ENCODE measurements around the gene WASHC4.
"Not testable (repeated sequence)": the region's sequence is repeated elsewhere in the genome, so short reads cannot be mapped to it uniquely, and the experiment has no call there.

WASHC4 gene

DNA sequence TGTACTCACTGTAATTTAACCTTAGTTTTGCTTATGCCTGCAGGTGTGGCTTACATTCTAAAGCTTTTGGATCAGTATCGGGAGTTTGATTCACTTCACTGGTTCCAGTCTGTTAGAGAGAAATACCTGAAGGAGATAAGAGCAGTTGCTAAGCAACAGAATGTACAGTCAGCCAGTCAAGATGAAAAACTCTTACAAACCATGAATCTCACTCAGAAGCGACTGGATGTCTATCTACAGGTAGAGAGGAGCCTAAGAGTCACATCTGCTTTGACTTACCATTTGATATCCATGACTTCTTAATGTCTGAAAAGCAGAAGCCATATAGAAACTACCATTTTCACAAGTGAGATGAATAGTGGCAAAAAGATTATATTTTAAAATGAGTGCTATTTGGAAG lies 56.5 kb downstream of the WASHC4 start:
- DNase-seq (ENCODE audit: low spot score) = no peak

DNA sequence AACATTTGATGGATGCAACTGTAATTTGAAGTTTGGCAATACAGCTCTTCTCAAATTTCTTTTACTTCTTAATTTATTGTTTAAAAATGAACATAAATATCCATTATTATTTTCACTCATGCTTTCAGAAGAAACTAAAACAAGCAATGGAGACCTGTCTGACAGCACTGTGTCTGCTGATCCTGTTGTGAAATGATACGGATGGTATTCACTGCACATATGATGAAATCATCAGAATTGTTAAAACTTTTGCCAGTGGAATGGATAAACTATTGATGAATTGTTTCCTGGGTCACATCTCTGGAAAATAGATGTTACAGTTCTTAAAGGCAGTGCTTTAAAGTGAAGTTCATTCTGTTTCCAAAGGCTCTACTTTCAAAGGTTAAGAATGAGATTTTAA lies 59.2 kb downstream of the WASHC4 start:
- peak; percentile 30 for DNase-seq (ENCODE audit: low spot score)

DNA sequence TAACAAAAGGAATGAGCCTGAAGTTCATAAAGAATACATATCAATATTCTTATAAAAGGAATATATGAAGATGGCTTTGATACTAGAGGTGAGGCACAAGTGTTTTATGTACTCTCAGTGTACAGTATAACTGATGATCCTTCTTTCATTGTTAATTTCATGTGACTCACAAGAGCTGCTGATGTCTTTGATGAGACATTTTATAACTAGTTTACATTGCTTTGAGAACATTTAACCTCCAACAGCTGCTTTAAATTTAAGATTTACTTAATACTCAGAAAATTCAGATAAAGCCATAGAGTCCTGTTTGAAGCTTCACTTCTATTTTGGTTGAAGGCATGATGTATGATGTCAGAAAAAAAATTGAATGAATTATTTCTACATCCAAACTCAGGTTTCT lies 59.8 kb downstream of the WASHC4 start:
- DNase-seq (ENCODE audit: low spot score) = no peak

DNA sequence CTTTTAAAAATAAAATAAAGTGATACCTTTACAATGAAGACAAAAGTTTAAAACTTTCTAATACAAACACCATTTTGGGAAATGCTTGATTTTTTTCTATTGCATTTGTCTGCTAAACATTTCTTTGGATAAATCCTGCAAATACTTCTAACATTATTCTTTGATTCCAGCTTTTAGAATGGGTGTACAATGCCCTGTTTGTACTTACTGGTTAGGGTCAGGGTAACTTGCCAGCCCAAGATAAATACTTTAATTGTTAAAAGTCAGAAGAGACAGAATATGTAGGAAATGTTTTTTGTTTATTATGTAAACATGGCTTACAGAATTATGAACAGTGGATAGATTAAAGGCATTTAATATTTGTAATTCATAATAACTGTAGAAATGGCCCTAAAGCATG lies 60.5 kb downstream of the WASHC4 start:
- DNase-seq (ENCODE audit: low spot score) = no peak

DNA sequence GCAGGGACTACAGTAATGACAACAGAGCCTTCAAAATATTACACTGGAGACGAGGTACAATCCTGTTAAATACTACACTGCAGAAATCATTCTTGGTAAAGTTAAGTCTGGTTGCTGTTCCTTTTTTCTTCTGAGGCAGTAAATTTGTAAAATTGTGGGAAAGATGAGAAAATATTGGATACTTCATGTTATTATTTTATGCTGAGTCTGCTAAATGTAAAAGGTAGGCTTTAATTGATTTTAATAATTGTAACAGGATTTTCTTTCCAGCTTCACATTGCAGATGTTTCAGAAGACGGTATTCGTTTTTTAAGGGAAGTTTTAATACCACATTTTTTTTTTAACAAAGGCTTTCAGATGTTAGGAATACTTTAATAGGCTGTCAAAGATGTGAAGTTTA lies 62.6 kb downstream of the WASHC4 start:
- DNase-seq (ENCODE audit: low spot score) = no peak

DNA sequence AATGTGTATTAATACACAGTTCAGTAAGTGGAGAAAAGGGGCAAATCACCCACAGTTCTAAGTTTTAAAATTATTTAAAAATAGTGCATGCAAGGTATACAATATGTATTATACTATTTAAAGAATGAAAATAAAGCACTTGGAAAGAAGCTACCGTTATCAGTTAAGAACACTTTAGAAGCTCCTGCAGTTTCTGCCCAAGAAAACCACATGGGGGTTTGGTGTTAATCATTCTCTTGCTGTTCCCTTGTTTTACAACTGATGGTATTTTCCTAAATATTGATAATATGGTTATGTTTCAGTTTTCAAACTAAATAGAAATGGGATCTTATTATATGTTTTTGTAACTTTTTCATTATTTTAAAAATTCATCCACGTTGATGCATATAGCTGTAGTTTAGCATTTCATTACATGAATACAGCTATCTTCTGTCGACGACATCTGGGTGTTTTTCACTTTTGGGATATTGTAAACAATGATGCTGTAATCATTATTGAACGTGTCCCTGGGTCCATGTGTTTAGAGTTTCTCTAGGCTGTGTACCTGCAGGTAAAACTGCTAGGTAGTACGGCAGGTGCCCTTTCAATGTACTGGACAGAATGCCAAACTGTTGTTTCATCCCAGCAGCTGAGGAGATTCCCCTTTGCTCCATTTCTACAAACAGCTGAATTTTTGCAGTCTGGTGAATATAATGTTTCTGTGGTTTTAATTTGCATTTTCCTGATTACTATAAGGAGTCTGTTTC lies 64.3 kb downstream of the WASHC4 start:
- no peak for DNase-seq (ENCODE audit: low spot score)

DNA sequence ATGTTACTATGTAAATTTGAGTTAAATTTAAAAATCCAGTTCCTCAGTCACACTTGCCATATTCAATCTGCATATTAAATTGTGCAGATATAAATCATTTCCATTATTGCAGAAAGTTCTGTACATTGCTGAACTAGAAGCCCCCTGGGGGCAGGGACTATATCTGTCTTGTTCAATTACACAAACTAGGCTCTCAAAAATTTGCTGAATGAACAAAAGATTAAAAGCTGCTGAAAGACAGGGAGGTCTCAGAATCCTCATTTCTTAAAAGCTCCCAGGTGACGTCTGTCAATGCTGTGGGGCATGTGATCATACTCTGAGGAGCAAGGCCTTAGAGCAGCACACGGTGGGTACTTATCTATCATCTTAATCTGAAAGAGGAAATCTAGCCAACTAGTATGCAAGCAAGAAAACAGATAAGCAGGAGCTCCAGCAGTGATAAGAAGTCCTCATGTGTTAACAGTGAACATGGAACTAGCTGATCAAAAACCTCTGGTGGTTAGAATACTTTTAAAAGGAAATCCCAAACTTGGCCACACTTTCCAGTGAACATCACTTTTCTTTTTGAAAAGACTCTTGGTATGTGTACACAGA lies 68.0 kb downstream of the WASHC4 start:
- no peak for DNase-seq (ENCODE audit: low spot score)

DNA sequence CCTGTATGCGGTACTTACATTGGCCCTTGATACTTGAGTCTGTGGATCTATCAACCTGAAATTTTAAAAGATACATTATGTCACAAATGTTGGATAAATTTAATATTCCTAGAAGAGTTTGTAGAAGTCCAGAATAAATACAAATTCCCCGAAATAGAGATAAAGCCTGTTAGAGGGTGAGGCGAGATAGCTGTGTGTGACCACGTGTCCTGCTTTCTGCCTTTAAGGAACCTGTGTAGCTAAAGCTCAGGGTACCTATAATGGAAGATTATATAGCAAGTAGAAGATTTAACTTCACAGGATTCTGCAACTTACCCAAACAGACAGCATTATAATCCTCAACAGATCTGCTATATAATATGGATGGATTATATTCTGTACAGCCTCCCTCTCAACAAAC lies 69.7 kb downstream of the WASHC4 start:
- no peak for DNase-seq (ENCODE audit: low spot score)

DNA sequence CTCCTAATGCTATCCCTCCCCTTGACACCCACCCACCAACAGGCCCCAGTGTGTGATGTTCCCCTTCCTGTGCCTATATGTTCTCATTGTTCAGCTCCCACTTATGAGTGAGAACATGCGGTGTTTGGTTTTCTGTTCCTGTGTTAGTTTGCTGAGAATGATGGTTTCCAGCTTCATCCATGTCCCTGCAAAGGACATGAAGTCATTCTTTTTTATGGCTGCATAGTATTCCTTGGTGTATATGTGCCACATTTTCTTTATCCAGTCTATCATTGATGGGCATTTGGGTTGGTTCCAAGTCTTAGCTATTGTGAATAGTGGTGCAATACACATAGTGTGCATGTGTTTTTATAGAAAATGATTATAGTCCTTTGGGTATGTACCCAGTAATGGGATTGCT lies 71.6 kb downstream of the WASHC4 start:
- not testable (repeated sequence) for DNase-seq (ENCODE audit: low spot score)

DNA sequence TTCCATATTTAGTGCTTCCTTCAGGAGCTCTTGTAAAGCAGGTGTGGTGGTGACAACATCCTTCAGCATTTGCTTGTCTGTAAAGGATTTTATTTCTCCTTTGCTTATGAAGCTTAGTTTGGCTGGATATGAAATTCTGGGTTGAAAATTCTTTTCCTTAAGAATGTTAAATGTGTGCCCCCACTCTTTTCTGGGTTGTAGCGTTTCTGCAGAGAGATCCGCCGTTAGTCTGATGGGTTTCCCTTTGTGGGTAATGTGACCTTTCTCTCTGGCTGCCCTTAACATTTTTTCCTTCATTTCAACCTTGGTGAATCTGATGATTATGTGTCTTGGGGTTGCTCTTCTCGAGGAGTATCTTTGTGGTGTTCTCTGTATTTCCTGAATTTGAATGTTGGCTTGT lies 75.9 kb downstream of the WASHC4 start:
- not testable (repeated sequence) for DNase-seq (ENCODE audit: low spot score)

DNA sequence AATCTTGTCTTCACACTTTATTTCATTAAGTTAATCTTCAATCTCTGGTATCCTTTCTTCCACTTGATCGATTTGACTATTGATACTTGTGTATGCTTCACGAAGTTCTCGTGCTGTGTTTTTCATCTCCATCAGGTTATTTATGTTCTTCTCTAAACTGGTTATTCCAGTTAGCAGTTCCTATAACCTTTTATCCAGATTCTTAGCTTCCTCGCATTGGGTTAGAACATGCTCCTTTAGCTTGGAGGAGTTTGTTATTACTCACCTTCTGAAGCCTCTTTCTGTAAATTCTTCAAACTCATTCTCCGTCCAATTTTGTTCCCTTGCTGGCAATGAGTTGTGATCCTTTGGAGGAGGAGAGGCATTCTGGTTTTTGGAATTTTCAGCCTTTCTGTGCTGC lies 76.4 kb downstream of the WASHC4 start:
- not testable (repeated sequence) for DNase-seq (ENCODE audit: low spot score)

DNA sequence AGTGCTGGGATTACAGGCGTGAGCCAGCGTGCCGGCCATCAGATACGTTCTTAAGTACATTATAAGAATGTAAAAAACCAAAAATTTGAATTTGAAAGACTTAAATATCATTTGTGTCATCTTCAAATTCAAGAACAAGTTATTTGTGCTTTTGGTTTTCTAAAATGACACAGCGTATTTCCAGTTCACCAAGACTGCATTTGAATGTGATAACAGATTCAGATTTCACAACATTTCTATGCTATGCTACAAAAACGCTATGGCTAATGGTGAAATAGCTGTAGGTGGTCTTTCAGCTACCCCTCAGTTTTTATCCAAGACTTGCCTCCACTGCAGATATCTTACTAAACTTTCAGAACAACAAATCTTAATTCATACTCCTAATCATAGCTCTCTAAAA lies 81.8 kb downstream of the WASHC4 start:
- DNase-seq (ENCODE audit: low spot score) = no peak

DNA sequence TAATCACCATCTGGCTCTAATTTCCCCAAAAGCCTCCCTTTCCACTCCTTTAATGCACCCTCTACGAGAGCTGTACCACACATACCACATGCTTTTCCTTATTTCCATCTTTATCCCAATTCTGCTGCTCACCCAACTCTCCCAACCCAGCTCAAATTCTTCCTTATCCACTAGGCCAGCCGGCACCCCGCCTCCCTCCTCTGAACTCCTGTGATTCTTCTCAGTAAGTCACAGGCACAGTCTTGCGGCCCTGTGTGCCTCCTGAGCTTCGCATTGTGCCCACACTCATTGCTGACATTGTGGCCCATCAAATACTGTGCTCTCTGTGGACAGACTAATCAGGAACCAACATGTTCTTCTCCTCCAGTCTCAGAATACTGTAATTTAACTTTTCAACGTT lies 83.0 kb downstream of the WASHC4 start:
- no peak for DNase-seq (ENCODE audit: low spot score)

DNA sequence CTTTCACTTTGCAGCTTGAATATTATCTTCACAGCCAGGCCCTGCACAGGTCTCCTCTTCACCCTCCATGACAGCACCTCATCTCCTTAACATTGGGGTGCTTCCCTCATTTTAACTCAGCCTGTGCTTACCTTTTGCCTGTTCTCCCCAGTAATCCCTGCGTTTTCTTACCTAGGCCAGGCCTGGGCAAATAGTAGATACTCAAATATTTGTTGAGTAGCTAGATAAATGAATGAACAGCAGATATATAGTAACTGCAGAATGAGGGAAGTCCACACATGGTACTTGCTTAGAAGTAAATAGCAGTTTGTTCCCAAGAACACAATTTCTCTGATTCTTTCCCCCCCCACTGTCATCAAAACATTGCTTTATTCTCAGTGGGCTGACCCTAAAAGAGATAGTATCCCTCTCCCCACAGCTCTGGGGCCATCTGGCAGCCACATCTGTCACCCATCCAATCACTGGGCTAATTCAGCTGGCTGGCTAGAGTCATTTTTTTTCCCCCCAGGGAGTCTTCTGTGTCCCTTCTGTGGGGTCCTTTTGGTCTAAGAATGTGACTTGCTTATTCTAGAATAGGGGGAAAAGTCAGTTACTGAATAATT lies 85.2 kb downstream of the WASHC4 start:
- DNase-seq (ENCODE audit: low spot score) = no peak

DNA sequence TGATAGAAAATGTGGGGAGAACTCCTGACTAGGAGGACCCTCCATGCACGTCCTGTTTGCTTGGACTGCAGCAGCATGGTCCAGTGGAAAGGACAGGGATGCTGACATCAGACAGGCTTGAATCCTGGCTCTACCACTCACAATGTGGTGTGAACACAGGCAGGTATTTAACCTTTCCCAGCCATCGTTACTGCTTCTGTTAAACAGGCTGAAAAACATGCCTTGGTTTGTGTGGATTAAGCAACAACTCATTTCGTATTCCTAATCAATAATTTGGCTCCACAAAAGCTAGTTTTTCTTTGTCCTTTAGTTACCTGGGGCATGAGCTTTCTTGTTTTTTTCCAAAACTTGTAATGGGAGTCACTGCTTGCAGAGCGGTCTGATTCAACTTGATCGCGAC lies 87.4 kb downstream of the WASHC4 start:
- no peak for DNase-seq (ENCODE audit: low spot score)

DNA sequence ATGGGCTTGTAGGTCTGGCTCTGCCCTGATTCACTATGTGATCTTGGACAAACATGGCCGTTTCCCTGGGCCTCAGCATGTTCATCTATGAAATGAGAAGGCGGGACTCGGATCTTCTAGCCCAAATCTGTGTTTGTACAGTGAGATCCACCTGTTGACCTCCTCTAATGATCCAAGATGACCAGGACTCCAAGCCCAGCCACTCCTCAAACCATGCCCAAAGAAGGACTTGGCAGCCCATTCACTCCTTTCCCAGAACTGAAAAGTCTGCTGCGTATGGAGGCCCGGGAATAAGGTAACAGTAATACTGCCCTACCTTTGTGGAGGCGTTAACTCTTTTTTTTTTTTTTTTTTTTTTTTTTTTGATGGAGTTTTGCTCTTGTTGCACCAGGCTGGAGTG lies 88.6 kb downstream of the WASHC4 start:
- DNase-seq (ENCODE audit: low spot score) = no peak

DNA sequence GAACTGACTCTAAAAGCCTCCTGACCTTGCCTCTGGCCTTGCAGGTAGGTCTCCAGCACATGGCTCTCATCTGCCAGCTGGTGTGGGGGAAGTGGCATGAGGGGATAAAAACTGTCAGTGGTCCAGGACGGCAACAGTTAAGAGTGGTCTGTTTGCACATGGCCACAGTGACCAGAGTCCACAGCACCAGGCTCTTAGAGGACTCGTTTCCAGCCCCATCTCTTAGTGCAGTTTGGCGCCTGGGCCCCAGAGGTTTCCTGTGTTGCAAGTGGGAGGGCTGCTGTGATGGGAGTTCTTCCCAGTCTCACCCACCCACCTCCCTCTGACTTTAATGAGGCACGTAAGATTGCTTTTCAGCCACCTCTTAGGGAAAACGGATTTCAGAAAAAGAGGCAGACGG lies 91.4 kb downstream of the WASHC4 start:
- no peak for DNase-seq (ENCODE audit: low spot score)

DNA sequence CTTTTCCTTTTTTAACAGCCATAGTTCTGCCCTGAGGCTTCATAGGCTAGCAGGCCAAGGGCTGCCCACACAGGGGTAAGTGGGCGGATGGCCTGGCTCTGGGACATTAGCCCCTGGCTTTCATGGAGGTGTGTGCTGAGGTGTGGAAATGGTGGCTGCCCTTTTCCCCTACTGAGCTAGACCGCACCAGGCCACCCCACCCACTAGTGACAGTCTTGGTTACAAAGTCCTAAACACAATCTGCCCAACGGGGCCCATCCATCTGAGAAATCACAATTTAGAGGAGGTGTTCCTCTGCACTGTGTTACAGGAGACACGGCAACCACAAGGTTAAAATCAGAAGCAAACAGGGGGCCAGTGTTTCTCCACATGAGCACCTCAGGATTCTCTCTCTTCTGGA lies 92.9 kb downstream of the WASHC4 start:
- DNase-seq (ENCODE audit: low spot score) = no peak

DNA sequence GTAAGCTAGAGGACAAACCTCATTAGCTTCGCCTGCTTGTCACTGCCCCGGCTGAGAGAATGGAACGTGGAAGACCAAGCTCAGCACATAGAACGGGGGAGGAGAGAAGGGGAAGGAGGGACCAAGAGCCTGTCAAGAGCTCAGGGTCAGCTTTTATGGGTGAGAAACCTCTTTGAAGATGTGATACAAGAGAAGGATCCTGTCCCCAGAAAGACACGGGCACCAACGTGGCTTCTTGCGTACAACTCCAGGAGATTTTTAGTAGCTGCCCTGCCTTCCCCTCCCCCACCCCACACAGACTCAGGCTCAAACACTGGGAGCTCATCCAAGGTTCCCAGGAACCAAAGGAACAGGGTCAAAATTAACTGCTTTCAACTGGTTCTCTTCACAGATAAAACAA lies 93.8 kb downstream of the WASHC4 start:
- no peak for DNase-seq (ENCODE audit: low spot score)

DNA sequence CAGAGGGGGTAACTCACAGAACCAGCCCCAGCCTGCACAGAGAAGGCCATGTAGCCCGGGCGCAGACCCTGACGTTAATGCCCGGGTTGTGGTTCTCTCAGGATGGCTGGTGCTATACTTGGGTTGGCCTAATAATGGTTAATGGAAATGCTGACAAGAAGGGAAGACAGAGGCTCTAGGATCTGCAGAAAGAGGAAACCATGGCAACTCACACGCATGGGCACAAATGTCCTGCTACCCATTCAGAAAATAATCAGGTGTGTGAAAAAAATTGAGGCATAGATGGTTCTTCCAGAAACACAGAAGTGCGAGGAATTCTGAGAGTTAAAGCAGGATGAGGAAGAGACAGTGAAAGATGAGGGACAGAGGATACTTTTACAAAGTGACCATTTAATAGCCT lies 94.7 kb downstream of the WASHC4 start:
- DNase-seq (ENCODE audit: low spot score) = no peak

DNA sequence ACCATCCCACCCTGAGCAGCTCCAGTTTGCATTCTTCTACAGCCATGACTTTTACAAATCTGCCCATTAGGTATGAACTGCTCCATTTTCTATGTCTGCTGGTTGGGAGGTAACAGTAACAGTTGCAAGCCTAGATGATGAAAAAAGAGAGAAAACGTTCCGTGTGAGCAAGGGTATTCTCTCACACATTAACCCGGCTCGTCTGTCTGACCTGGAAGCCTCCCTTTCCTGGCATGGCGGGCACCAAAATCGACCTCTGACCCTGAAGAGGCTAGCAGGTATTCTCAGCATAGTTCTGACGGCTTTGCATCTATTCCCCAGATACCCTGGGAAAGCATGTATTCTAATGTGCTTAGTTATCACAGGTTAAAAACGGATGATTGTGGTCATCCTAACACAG lies 96.6 kb downstream of the WASHC4 start:
- no peak for DNase-seq (ENCODE audit: low spot score)

DNA sequence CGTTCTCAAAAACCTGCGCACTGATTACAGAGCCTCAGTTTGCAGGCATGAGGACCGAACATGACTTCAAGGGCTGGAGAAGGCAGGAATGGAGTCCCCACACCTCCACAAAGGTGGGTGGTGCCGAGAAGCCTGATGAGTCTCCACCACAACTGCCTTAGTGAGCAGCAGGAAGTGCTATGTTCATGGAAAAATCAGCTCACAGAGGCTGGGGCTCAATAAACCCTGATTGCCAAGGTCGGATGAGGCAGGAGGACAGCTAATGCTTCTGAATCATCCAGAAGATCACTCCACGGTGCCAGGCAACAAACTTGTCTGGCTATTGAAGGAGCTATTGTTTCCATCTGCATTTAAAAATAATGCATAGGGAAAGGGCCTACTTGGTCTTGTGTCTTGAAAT lies 97.4 kb downstream of the WASHC4 start:
- DNase-seq (ENCODE audit: low spot score) = peak; percentile 80

DNA sequence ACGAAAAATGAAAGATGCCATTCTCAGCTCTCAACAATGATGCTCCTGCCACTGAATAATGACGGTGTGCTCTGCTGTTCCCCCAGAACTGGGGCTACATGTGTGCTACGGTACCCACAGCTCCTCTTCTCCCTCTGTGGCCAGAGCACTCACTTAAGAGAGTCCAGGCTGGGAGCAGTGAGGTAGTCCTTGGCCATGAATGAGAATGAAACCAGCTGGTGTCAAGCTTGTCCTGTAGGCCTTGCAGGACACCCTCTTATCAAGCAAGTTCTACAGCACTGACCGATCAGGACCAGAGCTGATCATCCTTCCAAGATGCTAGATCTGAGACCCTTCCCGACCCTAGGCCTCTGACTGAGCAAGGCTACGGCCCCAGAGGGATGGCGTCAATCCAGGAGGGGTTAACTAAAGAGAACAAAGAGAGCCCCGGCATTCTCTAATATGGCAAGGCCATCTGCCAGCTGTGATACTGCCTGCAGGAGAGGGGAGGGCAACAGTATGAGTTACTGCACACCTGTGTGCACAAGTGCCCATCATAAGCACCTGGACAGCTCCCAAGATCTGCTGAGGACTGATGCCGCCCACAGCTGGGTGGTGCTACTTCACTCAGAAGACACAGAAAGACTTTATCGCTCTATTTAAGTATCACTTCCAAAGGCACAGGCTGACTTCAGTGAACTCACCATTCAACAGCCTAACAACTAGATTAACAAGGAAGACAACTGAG lies 98.0 kb downstream of the WASHC4 start:
- peak; percentile 17 for DNase-seq (ENCODE audit: low spot score)

Measured in AG20443 (cell line).